Upper lobe of left lung (tissue), 4 donors: ENCODE data around the gene CACNA1S.

ENCODE experiments used
- EP300 ChIP-seq, 4 donors: sonication (generic); formaldehyde crosslinking; IDR thresholded peaks; one replicate each; pipeline ENCODE4 v1.5.1; 2017; ENCODE audit warnings: antibody characterized with exemption in 4 of 4, control low read depth in 2 of 4
- POLR2A ChIP-seq, 4 donors: fragments of 450-650 bp; IDR thresholded peaks; one replicate each; pipeline ENCODE4 v1.5.1; 2016 to 2017; ENCODE audit warnings: antibody characterized with exemption in 4 of 4, mild to moderate bottlenecking in 2 of 4
- POLR2AphosphoS5 ChIP-seq, 2 donors: sonication (generic); formaldehyde crosslinking; IDR thresholded peaks; one replicate each; pipeline ENCODE4 v1.5.1; 2017; ENCODE audit warnings: antibody characterized with exemption in 2 of 2
- TF ChIP-seq, protein P1 (sequence below), 6 experiments: fragments of 450-650 bp in 4 of 6; fragments of 200-600 bp in 2 of 6; sonication (generic) in 2 of 6; IDR thresholded peaks; one replicate each; pipeline ENCODE4 v1.5.1; 2016 to 2019; ENCODE audit warnings: antibody characterized with exemption in 6 of 6

- TF ChIP-seq, protein P1, sequence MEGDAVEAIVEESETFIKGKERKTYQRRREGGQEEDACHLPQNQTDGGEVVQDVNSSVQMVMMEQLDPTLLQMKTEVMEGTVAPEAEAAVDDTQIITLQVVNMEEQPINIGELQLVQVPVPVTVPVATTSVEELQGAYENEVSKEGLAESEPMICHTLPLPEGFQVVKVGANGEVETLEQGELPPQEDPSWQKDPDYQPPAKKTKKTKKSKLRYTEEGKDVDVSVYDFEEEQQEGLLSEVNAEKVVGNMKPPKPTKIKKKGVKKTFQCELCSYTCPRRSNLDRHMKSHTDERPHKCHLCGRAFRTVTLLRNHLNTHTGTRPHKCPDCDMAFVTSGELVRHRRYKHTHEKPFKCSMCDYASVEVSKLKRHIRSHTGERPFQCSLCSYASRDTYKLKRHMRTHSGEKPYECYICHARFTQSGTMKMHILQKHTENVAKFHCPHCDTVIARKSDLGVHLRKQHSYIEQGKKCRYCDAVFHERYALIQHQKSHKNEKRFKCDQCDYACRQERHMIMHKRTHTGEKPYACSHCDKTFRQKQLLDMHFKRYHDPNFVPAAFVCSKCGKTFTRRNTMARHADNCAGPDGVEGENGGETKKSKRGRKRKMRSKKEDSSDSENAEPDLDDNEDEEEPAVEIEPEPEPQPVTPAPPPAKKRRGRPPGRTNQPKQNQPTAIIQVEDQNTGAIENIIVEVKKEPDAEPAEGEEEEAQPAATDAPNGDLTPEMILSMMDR (IDR thresholded peaks at IDR 0.05): no peak
- TF ChIP-seq POLR2A (IDR thresholded peaks at IDR 0.05) (no peak), POLR2AphosphoS5 (IDR thresholded peaks at IDR 0.05) (no peak), EP300 (IDR thresholded peaks at IDR 0.05) (no peak)
Observed at GRCh38 chr1:201017828-201018163, 94.4 kb downstream of the CACNA1S start.
